Stimulated activated memory B cell treated with anti-CD40 and anti-IgM and Interleukin-4, amounts not matched to agents 10 μg/mL and 1 μg/mL and 100 μg/mL, for 72 hours (primary cell): Measurements from ENCODE around the gene STYX.
A peak's percentile ranks its signal among the peaks of the same experiment; 100 is the strongest.

ENCODE experiments used
- ATAC-seq: fragments of 150-1000 bp; cut with Tn5 transposase; 2 replicates; pipeline ENCODE4 v1.10.0; 2021
- H3K27ac Mint-ChIP-seq: one replicate; pipeline ENCODE4 v1.8.0; 2022; ENCODE audit warnings: mild to moderate bottlenecking, mixed read lengths
- H3K27me3 Mint-ChIP-seq: one replicate; pipeline ENCODE4 v1.8.0; 2022; ENCODE audit warnings: mixed read lengths
- H3K36me3 Mint-ChIP-seq: one replicate; pipeline ENCODE4 v1.8.0; 2022; ENCODE audit warnings: mixed read lengths
- H3K4me1 Mint-ChIP-seq: one replicate; pipeline ENCODE4 v1.8.0; 2022; ENCODE audit warnings: mixed read lengths
- H3K4me3 Mint-ChIP-seq: one replicate; pipeline ENCODE4 v1.8.0; 2022; ENCODE audit warnings: mild to moderate bottlenecking, moderate library complexity, mixed read lengths
- H3K9me3 Mint-ChIP-seq: one replicate; pipeline ENCODE4 v1.8.0; 2022; ENCODE audit warnings: mixed read lengths

STYX gene, protein sequence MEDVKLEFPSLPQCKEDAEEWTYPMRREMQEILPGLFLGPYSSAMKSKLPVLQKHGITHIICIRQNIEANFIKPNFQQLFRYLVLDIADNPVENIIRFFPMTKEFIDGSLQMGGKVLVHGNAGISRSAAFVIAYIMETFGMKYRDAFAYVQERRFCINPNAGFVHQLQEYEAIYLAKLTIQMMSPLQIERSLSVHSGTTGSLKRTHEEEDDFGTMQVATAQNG

DNA sequence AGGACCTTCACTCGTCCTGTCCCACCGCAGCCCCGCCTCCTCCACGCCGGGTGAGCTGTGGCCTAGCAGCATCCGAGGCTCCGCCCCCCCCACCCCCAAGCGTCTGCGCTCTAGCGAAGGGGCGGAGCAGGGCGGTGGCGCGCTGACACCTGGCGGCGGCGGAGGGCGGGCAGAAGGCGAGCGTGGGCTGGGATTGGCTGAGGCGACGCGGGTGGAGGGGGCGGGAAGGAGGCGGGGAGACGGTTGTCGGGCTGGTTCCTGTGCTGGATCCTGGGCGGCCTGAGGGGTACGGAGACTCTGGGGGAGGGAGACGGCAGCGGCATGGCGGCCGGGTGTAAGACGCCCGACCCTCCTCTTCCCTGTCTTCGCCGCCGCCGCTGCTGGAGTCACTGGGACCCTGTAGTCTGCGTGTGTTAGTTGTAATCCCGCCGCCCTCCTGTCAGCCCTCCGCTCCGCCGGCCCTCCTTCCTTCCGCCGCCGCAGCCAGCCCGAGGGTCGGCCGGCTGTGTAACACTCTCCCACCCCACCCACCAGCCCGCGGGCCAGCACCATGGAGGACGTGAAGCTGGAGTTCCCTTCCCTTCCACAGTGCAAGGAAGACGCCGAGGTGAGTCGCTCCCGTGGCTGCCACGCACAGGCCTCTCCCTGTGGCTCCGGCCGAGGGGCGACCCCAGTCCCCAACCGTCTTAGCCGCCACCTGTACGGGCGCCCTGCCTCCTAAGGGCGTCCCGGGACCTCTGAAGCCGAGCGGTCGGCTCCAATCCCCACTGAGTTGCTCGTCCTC lies at the start of gene STYX:
STYX (plus strand) TSS at position 242 of the 784 bp plus-strand sequence; CDS start at position 551, 309 bp downstream.
- Mint-ChIP-seq H3K27ac (peak within 1 kb of the TSS; percentile 85), H3K9me3 (no peaks in the 10 kb centered on the region), H3K27me3 (no peaks in the 10 kb centered on the region), H3K4me1 (peaks cover 36% of the 10 kb centered on the region), H3K4me3 (peak within 1 kb of the TSS; percentile 94), H3K36me3 (peaks cover 24% of the 10 kb centered on the region)
- peak; percentile 99 for ATAC-seq

DNA sequence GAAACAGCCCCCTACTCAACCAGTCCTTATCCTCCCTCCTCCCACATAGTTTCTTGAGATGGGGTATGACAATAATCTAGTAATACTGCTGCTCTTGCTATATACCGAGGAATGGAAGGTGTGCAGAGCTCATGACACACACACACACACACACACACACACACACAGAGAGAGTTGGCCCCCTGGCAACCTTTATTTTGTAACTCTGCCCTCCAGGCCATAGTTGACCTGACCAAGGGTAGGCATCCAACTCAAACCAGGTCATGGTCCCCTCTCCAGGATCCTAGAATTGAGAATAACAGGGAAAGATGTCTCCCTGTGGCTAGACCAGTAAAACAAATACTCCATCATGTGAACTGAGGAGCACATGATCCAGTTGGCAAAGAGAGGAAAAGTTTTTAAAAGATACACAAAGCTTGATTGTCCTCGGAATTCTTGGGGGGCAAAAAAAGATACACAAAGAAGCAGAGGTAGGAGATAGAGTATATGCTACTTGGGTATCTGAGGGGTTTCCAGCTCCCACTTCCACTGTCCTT lies 45.9 kb upstream of the STYX start:
- Mint-ChIP-seq H3K27ac (peak overlapping the region; percentile 7), H3K27me3 (no peaks in the 10 kb centered on the region), H3K4me3 (no peak overlapping the region), H3K36me3 (peaks cover 8% of the 10 kb centered on the region), H3K4me1 (peaks cover 38% of the 10 kb centered on the region), H3K9me3 (no peaks in the 10 kb centered on the region)
- ATAC-seq, result no peak

DNA sequence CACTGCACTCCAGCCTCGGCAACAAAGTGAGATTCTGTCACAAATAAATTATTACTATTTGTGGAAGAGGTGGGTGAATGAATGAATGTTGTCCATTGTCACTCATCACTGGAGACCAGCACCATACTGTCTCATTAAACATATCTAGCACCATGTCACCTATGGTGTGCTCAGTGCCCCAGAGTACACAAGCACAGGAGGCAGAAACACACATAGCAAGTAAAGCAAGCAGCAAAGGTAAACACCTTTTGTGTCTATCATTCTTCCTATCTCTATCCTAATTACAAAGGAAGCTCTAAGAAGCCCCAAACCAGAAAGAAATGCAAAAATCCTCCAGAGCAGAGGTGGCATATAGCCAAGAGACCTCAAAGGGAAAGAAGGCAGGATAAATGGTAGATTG lies 43.8 kb upstream of the STYX start:
- H3K36me3 Mint-ChIP-seq, result peaks cover 5% of the 10 kb centered on the region
- H3K9me3 Mint-ChIP-seq, result no peaks in the 10 kb centered on the region
- no peak overlapping the region for H3K4me3 Mint-ChIP-seq

DNA sequence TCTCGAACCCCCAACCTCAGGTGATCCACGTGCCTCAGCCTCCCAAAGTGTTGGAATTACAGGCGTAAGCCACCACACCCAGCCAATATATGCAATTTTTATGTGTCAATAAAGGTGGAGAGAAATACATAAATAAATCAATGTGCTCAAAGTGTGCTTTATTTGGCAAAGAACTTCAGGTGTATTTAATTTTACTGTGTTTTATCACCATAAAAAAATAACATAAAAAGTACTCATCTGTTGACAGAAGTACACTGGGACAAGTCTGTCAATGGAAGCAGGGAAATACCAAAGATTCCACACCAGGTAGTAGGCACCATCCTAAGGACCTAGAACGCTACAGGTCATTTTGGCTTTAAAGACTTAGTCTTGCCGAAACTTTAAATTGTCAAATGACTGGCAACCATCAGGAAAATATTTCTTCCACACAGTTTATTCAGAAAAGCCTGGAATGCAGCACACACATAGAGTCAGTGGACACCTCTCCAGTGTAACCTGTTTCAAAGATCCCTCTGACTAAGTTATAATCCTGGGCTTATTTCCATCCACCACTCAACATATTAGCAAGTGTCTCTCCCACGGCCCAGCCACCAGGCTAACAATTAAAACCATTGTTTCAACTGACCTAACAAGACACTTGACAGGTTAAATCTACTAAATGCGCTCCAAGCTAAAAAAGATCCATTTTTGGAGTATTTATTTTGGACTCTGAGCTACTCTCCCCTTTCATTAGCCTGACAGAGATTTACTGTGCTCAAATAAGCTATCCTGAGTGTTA lies 38.8 kb upstream of the STYX start:
- H3K27ac Mint-ChIP-seq, result peak overlapping the region; percentile 45
- H3K36me3 Mint-ChIP-seq, result peaks cover 4% of the 10 kb centered on the region
- H3K9me3 Mint-ChIP-seq, result no peaks in the 10 kb centered on the region
- ATAC-seq, result no peak
- no peaks in the 10 kb centered on the region for H3K27me3 Mint-ChIP-seq
- peaks cover 76% of the 10 kb centered on the region for H3K4me1 Mint-ChIP-seq
- H3K4me3 Mint-ChIP-seq, result no peak overlapping the region

More for the DNA sequence above, 43.8 kb upstream of the STYX start:
- ATAC-seq, result no peak
- Mint-ChIP-seq H3K27me3 (no peaks in the 10 kb centered on the region), H3K27ac (peak overlapping the region; percentile 13), H3K4me1 (peaks cover 52% of the 10 kb centered on the region)

DNA sequence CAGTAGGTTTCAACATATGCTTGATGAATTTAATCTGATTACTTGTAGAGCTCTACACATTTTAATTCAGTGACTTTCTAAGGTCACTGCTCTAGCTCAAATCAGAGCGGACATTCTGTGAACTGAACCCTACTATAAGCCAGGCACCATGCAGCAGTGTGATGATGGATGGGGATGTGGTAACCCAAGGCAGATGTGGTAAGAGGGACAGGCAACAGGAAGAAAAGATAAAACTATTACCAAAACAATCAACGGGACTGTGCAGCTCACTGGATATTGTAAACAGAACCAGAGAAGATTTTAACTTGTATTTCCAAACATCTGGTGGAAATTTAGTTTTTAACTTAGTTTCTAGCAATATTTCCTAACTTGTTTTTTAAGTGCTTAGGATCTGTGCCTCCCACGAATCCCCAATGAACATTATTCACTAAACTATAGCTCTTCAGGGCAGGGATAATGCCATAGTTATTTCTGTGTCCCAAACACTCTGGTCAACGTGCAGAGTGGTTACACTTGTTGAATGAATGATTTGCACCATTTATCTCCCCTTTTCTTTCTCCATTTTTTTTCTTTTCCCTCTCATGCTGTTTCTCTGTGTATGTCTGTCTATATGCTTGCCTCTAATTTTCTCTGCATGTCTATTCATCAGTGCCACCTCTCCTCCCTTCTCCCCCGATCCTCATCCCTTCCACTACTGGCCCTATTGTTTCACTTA lies 37.6 kb upstream of the STYX start:
- Mint-ChIP-seq H3K27me3 (no peaks in the 10 kb centered on the region), H3K9me3 (no peaks in the 10 kb centered on the region), H3K4me3 (peak overlapping the region; percentile 10), H3K27ac (peak overlapping the region; percentile 45), H3K36me3 (peaks cover 4% of the 10 kb centered on the region), H3K4me1 (peaks cover 64% of the 10 kb centered on the region)
- ATAC-seq, result no peak

DNA sequence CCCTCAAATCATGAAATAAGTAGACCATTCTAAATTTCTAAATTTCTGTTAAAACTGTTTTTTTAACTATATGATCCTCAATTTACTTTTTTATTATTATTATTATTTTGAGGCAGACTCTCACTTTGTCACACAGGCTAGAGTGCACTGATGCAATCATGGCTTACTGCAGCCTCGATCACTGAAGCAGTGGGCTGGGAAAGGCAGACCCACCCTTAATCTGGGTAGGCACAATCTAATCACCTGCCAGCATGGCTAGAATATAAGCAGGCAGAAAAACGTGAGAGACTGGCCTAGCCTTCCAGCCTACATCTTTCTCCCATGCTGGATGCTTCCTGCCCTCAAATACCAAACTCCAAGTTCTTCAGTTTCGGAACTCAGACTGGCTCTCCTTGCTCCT lies 36.9 kb upstream of the STYX start:
- peaks cover 59% of the 10 kb centered on the region for H3K4me1 Mint-ChIP-seq
- peak overlapping the region; percentile 45 for H3K27ac Mint-ChIP-seq
- no peaks in the 10 kb centered on the region for H3K9me3 Mint-ChIP-seq
- H3K36me3 Mint-ChIP-seq, result peaks cover 4% of the 10 kb centered on the region
- no peak for ATAC-seq
- H3K27me3 Mint-ChIP-seq, result no peaks in the 10 kb centered on the region
- H3K4me3 Mint-ChIP-seq, result no peak overlapping the region

DNA sequence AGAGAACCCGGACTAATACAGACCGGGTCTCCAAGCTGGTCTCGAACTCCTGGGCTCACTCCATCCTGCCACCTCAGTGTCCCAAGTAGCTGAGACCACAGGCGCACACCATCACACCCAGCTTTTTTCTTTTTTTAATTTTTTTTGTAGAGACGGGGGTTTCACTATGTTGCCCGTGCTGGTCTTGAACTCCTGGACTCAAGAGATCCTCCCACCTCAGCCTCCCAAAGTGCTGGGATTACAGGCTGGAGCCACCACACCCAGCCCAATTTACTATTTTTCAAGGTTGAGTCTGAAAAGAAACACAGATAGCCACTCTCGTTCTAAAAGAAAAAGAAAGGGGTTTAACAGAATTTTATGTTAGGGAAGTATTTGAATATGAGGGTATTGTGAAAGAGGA lies 36.4 kb upstream of the STYX start:
- Mint-ChIP-seq H3K4me1 (peaks cover 54% of the 10 kb centered on the region), H3K27ac (no peak overlapping the region), H3K9me3 (no peaks in the 10 kb centered on the region), H3K4me3 (no peak overlapping the region), H3K36me3 (peaks cover 4% of the 10 kb centered on the region), H3K27me3 (no peaks in the 10 kb centered on the region)
- no peak for ATAC-seq

DNA sequence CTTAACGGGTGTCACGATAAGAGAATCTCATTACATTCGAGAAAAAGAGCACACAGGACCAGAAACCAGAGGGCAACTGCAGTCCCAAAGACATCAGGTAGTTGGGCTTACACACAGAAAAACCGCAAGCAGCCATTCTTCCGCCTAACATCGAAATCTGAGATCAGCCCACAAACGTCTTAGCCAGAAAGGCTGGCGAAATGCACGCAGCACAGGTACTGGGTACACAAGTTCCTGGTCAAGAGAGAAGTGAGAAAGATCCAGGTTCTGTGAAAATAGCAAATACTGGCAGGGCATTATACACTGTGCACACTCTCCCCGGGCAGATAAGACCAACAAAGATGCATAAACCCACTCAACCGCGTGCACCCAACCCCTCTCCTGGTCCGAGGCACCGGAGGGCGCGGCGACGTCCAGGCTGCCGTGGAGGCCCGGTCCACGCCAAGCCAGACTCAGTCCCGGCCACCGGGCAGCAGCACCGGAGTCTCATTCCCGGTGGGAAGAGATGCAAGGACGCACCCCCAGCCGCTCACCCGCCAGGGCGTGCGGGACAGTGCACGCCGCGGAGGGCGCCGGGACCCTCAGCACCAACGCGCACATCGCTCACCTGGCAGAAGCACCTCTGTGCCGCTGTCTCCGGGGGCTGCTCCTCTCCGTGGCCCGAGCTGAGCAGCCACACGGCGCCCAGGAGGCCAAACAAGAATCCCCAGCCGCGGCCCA lies 35.0 kb upstream of the STYX start:
- H3K4me3 Mint-ChIP-seq, result peak overlapping the region; percentile 94
- H3K4me1 Mint-ChIP-seq, result peaks cover 44% of the 10 kb centered on the region
- H3K27ac Mint-ChIP-seq, result peak overlapping the region; percentile 88
- H3K9me3 Mint-ChIP-seq, result no peaks in the 10 kb centered on the region
- peaks cover 4% of the 10 kb centered on the region for H3K36me3 Mint-ChIP-seq
- no peaks in the 10 kb centered on the region for H3K27me3 Mint-ChIP-seq
- peak; percentile 78 for ATAC-seq

DNA sequence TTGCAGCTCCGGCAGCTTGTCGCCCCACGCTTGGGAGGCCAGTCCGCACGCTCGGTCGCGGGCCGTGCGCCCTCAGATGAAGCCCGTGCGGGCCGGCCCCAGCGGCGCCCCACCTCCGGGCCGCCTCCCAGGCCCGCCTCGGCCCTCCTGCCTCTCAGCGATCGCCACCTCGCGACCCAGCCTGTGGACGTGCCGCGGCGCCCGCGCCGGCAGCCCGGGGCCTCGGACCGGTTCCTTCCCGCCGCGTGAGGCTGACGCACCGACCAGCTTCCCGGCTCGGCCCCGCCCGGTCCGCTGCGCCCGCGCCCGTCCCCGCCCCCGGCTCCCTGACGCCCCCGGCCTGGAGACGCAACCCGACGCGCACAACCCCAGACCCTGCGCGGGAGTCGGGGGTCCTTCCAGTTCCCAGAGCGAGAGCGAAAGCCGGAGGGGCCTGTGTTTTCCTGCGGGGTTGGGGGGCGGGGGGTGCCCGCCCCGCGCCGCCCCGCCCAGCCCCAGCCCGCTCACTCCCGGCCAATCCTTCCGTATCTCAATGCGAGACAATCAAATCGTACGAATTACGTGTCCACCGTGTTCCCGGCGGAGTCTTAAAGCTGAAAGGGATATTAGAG lies 34.4 kb upstream of the STYX start, which contains the start of gene ERO1A:
ERO1A (minus strand) TSS at position 78 of the 611 bp plus-strand sequence; CDS start at position 1, 77 bp downstream.
- Mint-ChIP-seq H3K36me3 (no peaks in the 10 kb centered on the region), H3K27me3 (no peaks in the 10 kb centered on the region), H3K9me3 (no peaks in the 10 kb centered on the region), H3K4me1 (peaks cover 38% of the 10 kb centered on the region), H3K4me3 (peak within 1 kb of the TSS; percentile 94), H3K27ac (peak within 1 kb of the TSS; percentile 88)
- ATAC-seq, result peak; percentile 87

DNA sequence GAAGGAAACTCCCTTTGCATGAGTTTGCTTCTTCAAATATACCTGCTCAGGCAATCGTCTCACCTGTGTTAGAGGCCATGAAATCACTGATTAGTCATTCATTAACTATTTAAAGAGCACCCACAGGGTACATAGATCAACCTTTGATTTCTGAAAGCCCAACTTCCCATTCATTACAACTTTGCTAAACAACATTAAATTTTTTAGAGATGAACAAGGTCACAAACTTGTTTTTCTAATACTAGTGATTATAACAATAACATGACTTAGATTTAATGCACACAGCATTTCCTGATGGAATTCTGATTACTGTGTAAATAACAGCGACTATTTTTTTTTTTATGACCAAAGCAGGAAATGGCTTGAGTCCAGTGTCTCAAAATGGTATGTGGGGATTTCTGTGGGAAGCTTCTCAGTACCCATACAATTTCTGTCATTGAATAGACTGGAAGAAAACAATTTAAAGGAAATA lies 29.2 kb upstream of the STYX start:
- Mint-ChIP-seq H3K4me3 (no peak overlapping the region), H3K9me3 (no peaks in the 10 kb centered on the region), H3K4me1 (peaks cover 11% of the 10 kb centered on the region), H3K36me3 (no peaks in the 10 kb centered on the region), H3K27ac (peak overlapping the region; percentile 9), H3K27me3 (no peaks in the 10 kb centered on the region)
- peak; percentile 53 for ATAC-seq

DNA sequence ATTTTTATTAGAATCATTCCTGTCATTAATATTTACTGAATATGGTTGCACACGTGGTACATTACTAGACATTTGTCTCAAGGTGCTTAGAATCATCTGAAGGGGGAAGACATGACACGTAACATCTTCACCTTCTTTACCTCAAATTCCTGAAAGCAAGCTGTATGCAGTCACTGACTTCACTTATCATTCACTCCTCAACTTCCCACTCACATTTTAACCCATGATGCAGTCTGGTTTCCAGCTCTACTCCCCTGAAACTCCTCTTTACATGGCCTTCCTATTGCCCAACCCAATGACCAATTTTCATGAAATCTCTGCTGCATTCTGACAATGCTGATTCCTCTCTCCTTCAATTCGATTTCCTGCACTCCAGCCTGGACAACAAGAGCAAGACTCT lies 28.7 kb upstream of the STYX start:
- ATAC-seq, result no peak
- Mint-ChIP-seq H3K4me3 (no peak overlapping the region), H3K36me3 (no peaks in the 10 kb centered on the region)

DNA sequence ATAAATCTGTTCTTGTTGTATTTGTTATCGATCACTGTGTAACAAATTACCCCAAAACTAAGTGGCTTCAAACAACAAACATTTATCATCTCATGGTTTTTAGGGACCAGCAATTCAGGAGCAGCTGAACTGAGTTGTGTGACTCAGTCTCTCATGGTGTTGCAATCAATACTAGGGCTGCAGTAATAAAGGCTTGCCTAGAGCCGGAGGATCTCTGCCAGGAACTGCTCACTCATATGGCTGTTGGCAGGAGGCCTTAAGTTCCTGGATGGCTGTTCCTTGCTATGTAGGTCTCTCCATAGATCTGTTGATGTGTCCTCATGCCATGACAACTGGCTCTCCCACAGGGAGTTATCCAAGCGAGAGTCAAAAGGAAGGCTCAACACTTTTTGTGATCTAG lies 26.7 kb upstream of the STYX start:
- no peak for ATAC-seq
- H3K27ac Mint-ChIP-seq, result no peak overlapping the region
- no peaks in the 10 kb centered on the region for H3K27me3 Mint-ChIP-seq

More for the DNA sequence above, 28.7 kb upstream of the STYX start:
- no peaks in the 10 kb centered on the region for H3K9me3 Mint-ChIP-seq
- H3K4me1 Mint-ChIP-seq, result peaks cover 12% of the 10 kb centered on the region
- H3K27me3 Mint-ChIP-seq, result no peaks in the 10 kb centered on the region
- peak overlapping the region; percentile 9 for H3K27ac Mint-ChIP-seq

DNA sequence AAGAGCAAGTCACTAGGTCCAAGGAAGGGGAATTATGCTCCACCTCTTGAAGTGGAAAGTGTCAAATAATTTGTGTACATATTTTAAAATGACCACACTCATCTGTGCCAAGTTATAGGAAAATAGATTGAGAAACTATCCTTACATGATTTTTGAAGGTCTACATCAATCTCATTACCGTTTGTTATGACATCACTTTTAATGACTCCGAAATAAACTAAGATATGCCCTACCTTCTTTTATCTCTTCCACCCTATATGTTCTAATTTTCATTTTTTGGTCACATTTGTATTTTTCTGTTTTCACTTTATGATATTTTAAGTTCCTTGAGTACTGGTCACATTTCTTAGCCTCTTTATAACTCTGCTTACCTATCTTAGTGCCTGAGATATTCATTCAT lies 26.3 kb upstream of the STYX start:
- no peak overlapping the region for H3K4me3 Mint-ChIP-seq

More for the DNA sequence above, 26.7 kb upstream of the STYX start:
- Mint-ChIP-seq H3K4me3 (no peak overlapping the region), H3K9me3 (no peaks in the 10 kb centered on the region), H3K36me3 (peaks cover 6% of the 10 kb centered on the region), H3K4me1 (peaks cover 32% of the 10 kb centered on the region)

More for the DNA sequence above, 26.3 kb upstream of the STYX start:
- H3K27me3 Mint-ChIP-seq, result no peaks in the 10 kb centered on the region
- peaks cover 6% of the 10 kb centered on the region for H3K36me3 Mint-ChIP-seq
- H3K9me3 Mint-ChIP-seq, result no peaks in the 10 kb centered on the region
- no peak for ATAC-seq
- H3K27ac Mint-ChIP-seq, result no peak overlapping the region
- H3K4me1 Mint-ChIP-seq, result peaks cover 36% of the 10 kb centered on the region
